HCT116 (cell line): Measurements from ENCODE around the gene CAPZB.

Source experiments
- CTCF ChIP-seq, 3 experiments: fragments of 200-600 bp in 1 of 3; sonication (generic) in 1 of 3; IDR thresholded peaks in 2 of 3; conservative IDR thresholded peaks in 1 of 3; 2 replicates each; pipeline ENCODE4 v1.5.1; 2012 to 2017; ENCODE audit warnings: low read depth in 2 of 3, low read length in 2 of 3, antibody characterized with exemption in 1 of 3, borderline replicate concordance in 1 of 3, control low read depth in 1 of 3, mild to moderate bottlenecking in 1 of 3, mixed read lengths in 1 of 3, mixed run types in 1 of 3, moderate library complexity in 1 of 3; ENCODE audit not compliant: insufficient read depth in 1 of 3
- EZH2 ChIP-seq: fragments of 200-600 bp; sonication (generic); IDR thresholded peaks from 2 replicates; pipeline ENCODE4 v1.6.1; 2017; ENCODE audit warnings: antibody characterized with exemption, mixed run types
- FOSL1 ChIP-seq: IDR thresholded peaks from 2 replicates; pipeline ENCODE4 v1.6.1; 2012; ENCODE audit warnings: low read depth
- POLR2A ChIP-seq: IDR thresholded peaks from 2 replicates; pipeline ENCODE4 v1.7.0; 2011; ENCODE audit warnings: borderline replicate concordance; ENCODE audit not compliant: insufficient read depth, insufficient read length; ENCODE audit errors: extremely low read depth
- POLR2AphosphoS5 ChIP-seq: IDR thresholded peaks from 2 replicates; pipeline ENCODE4 v1.6.1; 2011; ENCODE audit warnings: mild to moderate bottlenecking, low read depth, low read length, moderate library complexity
- RAD21 ChIP-seq: IDR thresholded peaks from 2 replicates; pipeline ENCODE4 v1.6.1; 2012; ENCODE audit warnings: low read depth, mild to moderate bottlenecking
- REST ChIP-seq: IDR thresholded peaks from 2 replicates; pipeline ENCODE4 v1.6.1; 2012; ENCODE audit warnings: low read depth

- TF ChIP-seq POLR2A (no peak), EZH2 (no peak), CTCF (IDR thresholded peaks at IDR 0.05 in 2 of 3, conservative IDR thresholded peaks at IDR 0.05 in 1 of 3; ENCODE audit: borderline replicate concordance in 1 of 3, insufficient read depth in 1 of 3, low read depth in 2 of 3, low read length in 2 of 3) (no peak), REST (no peak), FOSL1 (no peak), POLR2AphosphoS5 (no peak), RAD21 (no peak)
Measured at GRCh38 chr1:19447550-19447949, 37.8 kb downstream of the CAPZB start.
